ENCODE data around the gene PCDHGC5.

Gene PCDHGC5

GRCh38 chr5:141491323-141492167 is 2.7 kb downstream of the PCDHGC5 start:
- DNase-seq: no peak

GRCh38 chr5:141492168-141492885 is 3.4 kb downstream of the PCDHGC5 start:
- DNase-seq: no peak

GRCh38 chr5:141493500-141494422 is 4.9 kb downstream of the PCDHGC5 start:
- DNase-seq: no peak

- no peak for DNase-seq
These were observed 6.0 kb downstream of the PCDHGC5 start for GRCh38 chr5:141494761-141495452.

GRCh38 chr5:141495453-141495811 is 6.6 kb downstream of the PCDHGC5 start:
- DNase-seq: no peak

- no peak for DNase-seq
These were observed 7.2 kb downstream of the PCDHGC5 start for GRCh38 chr5:141496038-141496437.

- no peak for DNase-seq
These were observed 12.9 kb downstream of the PCDHGC5 start for GRCh38 chr5:141501761-141502160.

GRCh38 chr5:141503681-141504080 is 14.8 kb downstream of the PCDHGC5 start:
- no peak for DNase-seq

GRCh38 chr5:141504216-141504615 is 15.3 kb downstream of the PCDHGC5 start:
- no peak for DNase-seq

GRCh38 chr5:141506381-141507155 is 17.7 kb downstream of the PCDHGC5 start:
- DNase-seq: no peak

GRCh38 chr5:141507387-141508091 is 18.7 kb downstream of the PCDHGC5 start:
- no peak for DNase-seq

GRCh38 chr5:141508440-141508797 is 19.5 kb downstream of the PCDHGC5 start:
- DNase-seq: no peak

GRCh38 chr5:141508798-141509611 is 20.1 kb downstream of the PCDHGC5 start:
- no peak for DNase-seq

GRCh38 chr5:141510160-141510559 is 21.3 kb downstream of the PCDHGC5 start:
- DNase-seq: no peak

- DNase-seq: no peak
These were observed 22.1 kb downstream of the PCDHGC5 start for GRCh38 chr5:141510850-141511601.

GRCh38 chr5:141511771-141512325 is 23.0 kb downstream of the PCDHGC5 start:
- DNase-seq: no peak

- DNase-seq: peak; percentile 98
These were observed 23.6 kb downstream of the PCDHGC5 start for GRCh38 chr5:141512390-141512910.

- peak; percentile 73 for DNase-seq
These were observed 24.2 kb downstream of the PCDHGC5 start for GRCh38 chr5:141512911-141513626.

All from activated CD8-positive, alpha-beta memory T cell treated with anti-CD3 and anti-CD28 coated beads, Interleukin-2, amount 50 U/mL, for 48 hours (primary cell).